ENCODE data around the gene SCAMP1.

Gene SCAMP1

DNA sequence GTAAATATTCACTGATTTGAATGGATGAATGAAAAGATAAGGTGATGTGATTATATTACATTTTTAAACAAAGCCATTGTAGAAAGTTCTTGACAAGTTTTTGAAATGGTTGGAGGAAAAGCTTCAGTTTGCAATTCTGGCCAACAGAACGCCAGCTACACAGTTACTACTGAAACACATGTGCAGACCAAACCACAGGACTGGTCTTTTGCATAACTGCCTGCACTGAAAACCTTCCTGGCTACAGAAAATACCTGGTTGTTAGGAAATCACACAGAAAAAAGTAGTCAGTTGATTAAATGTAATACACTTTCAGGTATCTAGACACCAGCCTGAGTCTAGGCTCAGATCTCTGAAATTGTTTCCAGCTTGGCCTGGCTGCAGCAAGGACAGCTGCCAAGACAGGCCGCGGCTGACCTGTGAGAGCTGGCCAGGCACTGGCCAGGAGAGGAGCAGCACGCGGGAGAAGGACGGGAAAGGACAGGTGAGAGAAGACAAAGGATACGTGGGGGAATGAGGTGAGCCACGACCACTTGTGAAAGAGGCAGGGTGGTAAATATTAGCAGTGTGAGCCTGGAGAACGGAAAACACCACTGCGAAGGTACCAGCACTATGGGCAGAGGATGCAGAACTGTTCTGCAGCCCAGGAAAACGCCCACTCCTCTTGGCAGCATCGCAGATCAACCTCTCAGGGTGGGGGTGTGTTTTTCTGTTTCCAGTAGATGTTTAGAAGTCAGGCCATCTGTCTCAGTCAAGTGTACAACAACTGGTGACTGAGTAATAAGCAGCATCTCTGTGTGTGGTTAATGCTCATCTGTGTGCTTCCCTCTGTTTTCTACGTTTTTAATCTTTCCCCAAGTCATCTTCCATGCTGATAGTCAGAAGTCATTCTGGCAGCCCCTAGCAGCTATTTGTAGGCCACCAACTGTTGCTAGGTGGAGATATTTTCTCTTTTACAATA, 137.4 kb downstream of the SCAMP1 start:
- no peak for DNase-seq

DNA sequence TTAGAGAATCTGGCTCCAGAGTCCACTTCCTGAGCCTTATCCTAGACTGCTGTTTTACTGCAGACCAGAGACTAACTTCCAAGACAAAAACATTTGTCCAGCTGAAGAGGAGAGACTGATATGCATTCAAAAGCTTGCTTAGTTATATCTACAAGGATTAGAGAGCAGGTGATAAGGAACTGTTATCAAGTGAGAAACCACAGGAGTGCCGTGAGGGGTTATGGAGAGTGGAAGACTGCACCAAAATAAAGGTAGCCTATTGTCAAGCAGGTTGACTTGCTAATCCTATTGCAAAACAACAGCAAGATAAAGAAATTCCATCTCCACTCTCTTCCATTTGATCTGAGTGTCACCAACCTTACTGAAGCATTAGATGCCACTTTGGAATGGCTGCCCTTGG, 139.1 kb downstream of the SCAMP1 start:
- no peak for DNase-seq

DNA sequence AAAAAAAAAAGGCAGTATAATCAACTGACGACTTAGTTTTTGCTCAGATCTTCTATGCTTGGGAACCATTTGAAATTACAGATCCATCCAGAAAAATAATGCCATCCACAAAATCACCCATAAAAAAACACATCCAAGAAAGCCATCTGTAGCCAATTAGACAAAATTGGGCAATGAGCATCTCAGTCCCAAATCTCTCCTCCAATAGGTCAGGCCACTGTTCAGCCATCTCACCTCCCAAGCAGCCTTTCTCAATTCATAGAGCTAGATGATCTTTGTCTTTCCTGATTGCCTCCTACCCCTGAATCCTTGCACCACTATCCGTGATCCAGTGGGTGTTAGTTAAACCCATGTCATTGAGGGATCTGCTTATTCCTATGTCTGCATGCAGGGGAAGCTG, 139.6 kb downstream of the SCAMP1 start:
- DNase-seq = no peak

DNA sequence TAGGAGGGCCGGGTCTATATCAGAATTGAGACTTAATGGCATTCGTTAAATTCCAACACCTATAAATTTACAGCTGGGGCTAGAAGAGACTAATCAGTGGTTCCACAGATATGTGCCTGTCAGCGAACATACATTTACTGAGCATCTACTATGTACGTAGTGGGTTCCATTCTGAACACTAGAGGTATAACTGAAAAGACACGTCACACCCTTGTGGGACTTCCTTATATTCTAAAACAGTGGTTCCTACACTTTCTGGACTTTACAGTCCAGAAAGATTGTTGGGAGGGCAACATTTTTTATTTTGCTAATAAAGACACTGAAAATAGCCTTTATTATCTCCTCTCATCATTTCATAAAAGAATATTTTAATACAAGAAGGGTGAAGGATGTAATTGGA, 140.5 kb downstream of the SCAMP1 start:
- no peak for DNase-seq

- DNase-seq = no peak
These were observed 141.3 kb downstream of the SCAMP1 start for GRCh38 chr5:78501411-78502352.

DNA sequence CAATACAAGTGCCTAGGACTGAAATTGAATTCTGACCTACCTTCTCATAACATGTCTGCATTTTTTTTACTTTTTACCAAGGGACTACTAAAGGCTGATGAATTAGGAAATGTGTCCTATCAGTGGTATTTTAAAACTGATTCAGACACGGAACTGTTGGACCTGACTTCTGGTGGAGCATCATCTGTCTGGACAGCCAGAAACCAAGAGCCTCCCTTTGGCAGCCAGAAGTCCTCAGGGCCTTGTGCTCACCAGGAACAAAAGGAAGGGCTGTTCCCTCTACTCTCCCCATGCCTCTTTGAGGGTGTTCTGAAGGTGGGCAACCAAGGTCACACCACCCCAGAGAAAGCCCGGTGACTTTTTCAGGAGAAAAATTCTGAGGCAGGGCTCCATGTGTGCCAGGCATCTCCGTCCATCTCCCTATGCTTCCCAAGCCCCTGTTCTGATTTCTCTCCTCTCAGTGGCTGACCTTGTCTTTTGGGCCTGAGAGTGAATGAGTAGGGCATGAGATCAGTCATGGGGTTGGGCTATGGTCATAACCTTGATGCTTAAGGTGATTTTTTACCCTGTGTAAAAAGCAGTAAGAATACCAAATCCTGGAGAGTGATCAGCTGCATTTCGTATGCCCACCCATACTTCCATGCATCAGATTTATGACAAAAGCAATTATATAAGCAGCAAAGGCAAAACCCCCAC, 143.7 kb downstream of the SCAMP1 start:
- no peak for DNase-seq

DNA sequence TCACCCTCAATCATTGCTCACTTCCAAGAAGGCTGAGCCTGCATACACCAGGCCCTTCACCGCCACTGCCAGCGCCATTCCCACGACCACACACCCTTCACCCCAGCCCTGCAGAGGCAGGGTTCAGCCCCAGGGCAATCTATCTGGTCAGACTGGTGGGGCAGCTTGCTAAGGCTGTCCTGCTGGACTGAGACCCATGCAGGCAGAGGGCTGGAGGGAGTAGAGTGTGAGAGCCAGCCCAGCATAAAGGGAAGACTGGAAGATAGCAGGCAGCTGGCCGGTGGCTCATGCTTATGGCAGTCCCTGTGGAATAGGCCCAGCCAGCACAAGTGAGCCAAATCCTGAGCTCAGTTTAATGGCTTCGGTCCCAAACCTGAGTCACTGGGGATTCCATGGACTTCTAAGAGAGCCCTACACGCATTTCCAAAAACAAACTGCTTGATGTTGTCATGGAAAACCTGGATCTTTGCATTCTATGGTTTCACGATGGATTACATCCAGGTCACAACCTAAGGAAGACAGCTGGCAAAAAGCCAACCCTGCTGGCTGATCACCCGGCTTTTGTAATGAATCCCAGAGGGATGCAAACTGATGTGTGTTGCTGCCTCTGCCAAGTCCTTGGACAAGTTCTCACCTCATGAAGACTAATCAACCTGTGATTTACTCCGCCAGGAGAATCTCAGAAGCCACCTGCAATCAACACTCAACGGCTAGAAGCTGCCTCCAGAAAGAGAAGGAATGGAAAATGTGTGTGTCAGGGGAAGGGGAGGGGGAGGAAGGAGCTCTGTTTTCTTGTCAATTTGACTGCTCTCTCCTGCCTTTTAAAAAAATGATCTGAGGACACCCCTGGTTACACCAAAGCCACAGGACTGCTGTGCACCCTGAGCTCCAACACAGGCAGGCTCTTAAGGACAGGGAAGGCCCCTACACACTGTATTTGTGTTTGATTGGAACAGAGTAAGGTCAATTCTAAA, 144.6 kb downstream of the SCAMP1 start:
- no peak for DNase-seq

DNA sequence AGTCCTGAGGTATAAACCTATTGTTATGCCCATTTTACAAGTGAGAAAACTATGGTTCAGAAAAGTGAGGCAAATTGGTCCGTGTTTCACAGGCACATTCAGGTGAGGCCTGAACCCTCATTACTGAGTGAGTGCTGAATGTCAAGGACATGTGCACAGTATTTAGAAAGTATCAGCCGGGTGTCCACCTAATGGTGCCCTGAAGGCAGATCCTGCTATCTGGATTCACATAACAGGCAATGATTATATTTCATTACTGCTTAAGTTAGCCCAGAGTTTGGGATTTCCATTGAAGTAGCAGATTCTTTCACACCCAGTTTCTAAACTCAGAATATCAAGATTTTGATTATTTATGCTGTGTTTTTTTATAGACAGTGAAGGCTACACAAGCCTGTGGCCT, 145.4 kb downstream of the SCAMP1 start:
- no peak for DNase-seq

- no peak for DNase-seq
These were observed 146.0 kb downstream of the SCAMP1 start for GRCh38 chr5:78506261-78507024.

DNA sequence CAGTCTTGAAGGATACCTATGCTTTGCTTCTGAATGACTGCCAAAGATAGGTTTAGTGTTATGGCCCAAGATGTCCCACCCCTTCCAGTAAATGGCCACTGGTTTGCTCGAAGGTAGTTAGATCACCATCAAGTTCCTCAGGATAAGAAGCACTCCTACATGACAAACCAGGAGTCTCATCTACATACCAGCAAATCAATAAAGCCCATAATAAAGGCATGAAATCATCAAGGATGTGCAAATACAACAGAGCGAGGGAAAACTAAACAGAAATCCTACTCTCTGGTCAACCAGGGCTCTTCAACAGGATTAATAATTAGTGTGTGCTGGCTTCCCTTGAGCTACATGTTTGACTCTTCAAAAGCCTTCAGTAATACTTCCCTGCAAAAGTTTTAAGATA, 147.1 kb downstream of the SCAMP1 start:
- no peak for DNase-seq

DNA sequence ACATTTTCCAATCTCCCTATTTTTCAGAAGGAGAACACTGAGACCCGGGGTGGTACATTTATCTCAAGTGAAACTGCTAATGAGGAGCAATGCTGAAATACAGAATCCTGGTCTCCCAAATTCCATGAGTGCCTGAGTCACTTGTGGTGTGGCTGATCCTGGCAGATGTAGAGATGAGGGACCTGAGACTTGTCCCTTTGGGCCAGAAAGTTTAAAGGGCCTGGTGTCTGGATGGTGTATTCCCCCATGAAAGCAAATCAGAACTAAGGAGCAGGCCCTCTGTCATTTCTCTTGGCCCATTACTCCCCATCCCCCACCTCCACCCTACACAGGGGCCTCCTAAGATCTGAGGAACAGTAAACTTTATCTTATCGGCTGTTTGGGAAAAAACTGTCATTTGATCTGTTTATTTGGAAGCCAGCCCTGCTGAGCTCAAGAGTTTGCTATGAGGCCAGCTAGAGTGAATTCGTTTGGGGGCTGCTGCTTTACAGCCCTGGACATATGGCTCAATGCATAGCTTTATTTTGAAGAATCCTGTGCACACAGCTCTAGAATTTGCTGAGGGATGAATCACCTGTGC, 147.9 kb downstream of the SCAMP1 start:
- DNase-seq = no peak

DNA sequence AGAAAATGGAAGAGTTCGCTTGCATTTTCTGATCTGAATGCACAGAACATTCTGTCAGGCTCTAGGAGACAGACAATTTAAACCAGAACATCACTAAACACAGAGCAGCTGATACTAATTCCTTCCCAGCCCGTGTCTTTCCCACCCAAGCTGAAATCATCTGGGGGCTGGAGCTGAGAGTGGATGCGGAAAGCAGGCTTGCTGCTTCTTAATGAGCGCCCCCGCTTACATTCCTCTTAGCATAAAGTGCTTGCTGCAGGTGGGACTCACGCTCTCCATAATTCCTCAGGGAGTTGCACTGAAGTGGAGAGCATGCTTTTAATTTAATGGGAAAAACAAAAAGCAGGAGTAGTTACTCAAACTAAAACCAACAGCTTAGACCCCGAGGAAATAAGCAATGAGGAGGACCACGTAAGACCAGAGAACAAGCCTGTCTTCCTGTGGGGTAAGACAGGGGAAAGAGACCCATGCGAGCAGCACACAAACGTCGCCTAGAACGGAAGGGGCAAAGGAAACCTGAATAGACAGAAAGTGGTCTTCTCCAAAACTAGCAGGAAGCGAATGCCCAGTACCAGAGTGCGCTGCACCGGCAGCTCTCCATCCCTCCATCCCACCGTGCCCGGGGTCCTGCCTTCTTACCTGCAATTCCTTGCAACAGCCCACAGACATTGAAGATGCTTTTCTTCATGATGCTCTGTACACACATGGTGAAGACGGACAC, 148.9 kb downstream of the SCAMP1 start:
- DNase-seq = peak; percentile 5

DNA sequence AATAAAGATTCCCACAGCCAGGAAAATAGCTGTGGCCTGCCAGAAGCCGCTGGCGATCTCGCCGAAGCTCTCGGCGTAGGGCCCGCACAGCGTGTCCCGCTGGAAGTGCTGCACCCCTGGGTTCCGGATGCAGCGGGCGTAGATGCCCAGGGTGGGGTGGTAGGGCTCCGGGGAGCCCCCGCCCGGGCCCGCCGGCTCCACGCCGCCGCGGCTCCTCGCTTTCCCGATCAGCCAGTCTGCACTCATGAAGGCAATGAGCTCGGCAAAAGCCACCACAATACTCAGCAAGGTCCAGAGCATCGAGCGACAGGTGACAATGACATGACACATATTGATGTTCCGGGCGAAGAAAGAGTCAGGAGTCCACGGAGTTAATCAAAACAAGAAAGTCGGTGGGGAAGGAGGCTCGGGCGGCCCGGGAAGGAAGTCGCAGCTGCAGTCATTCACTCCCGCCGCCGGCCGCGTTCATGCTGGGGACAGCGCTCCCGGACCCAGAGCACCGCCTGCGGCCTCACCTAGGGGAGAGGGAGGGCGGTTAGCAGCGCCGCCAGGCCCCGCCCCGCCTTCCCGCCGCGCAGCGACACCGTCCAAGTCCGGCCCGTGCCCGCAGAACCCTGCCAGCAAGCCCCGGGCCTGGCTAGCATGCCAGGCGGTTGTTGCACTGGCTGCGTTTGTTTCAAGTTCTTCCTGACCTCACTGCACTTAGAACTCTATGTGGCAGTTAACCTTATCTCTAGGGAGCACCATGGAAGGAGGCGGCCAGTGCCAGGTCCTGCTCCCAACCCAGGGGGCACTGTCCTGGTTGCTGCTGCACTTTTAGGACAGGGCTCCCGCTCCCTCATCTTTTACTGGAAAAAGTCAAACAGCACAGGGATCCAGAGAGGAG, 149.7 kb downstream of the SCAMP1 start:
- peak; percentile 20 for DNase-seq

- DNase-seq = no peak
These were observed 150.9 kb downstream of the SCAMP1 start for GRCh38 chr5:78511121-78511906.

- DNase-seq = no peak
These were observed 152.0 kb downstream of the SCAMP1 start for GRCh38 chr5:78512435-78512834.

- no peak for DNase-seq
These were observed 153.0 kb downstream of the SCAMP1 start for GRCh38 chr5:78513441-78513840.

- no peak for DNase-seq
These were observed 154.3 kb downstream of the SCAMP1 start for GRCh38 chr5:78514427-78515330.
